22Rv1 (cell line): ENCODE results near the gene ZBTB25.

Experiments used
- ZFX ChIP-seq: fragments of 450-650 bp; IDR thresholded peaks from 2 replicates; pipeline ENCODE4 v1.6.1; 2017; ENCODE audit warnings: antibody characterized with exemption, borderline replicate concordance
- TF ChIP-seq, protein P1 (sequence below): fragments of 450-650 bp; IDR thresholded peaks from 2 replicates; pipeline ENCODE4 v1.5.1; 2017; ENCODE audit warnings: mild to moderate bottlenecking

DNA sequence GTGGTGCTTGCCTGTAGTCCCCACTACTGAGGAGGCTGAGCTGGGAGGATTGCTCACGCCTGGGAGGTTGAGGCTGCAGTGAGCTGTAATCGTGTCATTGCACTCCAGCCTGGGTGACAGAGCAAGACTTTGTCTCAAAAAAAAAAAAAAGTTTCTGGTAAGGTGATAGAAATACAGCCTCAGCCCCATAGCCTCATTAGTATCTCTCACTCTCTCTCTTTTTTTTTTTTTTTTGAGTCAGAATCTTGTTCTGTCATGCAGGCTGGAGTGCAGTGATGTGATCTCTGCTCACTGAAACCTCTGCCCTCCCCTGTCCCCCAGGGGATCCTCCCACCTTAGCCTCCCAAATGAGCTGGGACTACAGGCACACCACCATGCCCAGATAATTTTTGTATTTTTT, 96.3 kb downstream of the ZBTB25 start:
- TF ChIP-seq, protein P1, sequence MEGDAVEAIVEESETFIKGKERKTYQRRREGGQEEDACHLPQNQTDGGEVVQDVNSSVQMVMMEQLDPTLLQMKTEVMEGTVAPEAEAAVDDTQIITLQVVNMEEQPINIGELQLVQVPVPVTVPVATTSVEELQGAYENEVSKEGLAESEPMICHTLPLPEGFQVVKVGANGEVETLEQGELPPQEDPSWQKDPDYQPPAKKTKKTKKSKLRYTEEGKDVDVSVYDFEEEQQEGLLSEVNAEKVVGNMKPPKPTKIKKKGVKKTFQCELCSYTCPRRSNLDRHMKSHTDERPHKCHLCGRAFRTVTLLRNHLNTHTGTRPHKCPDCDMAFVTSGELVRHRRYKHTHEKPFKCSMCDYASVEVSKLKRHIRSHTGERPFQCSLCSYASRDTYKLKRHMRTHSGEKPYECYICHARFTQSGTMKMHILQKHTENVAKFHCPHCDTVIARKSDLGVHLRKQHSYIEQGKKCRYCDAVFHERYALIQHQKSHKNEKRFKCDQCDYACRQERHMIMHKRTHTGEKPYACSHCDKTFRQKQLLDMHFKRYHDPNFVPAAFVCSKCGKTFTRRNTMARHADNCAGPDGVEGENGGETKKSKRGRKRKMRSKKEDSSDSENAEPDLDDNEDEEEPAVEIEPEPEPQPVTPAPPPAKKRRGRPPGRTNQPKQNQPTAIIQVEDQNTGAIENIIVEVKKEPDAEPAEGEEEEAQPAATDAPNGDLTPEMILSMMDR, result no peak
- no peak for TF ChIP-seq ZFX
